A673 (cell line): ENCODE data around the gene CDH15. TPM values are rescaled to one million over a fixed set of nuclear protein-coding genes. Genes with fewer than 3 reads are reported as not detected.

Experiments
- BruUV-seq: library from RNA; stranded (reverse); fragments of 400-500 nt; replicated peaks from 2 replicates; lab custom pipeline; 2021; lab: Mats Ljungman, UMichigan
- CTCF ChIA-PET: fragments of 300-600 bp; sonication (Branson Sonifier 250); formaldehyde crosslinking; loops from one replicate; lab custom pipeline; 2022; ENCODE audit warnings: antibody characterized with exemption; lab: Charles Lee
- POLR2A ChIA-PET: fragments of 300-600 bp; sonication (Branson Sonifier 250); formaldehyde crosslinking; loops from one replicate; lab custom pipeline; 2022; ENCODE audit warnings: antibody characterized with exemption; ENCODE audit not compliant: low non-redundant PET; lab: Charles Lee
- DNase-seq: peaks from one replicate; pipeline ENCODE4 v3.0.0-alpha.2; 2015; ENCODE audit warnings: low spot score
- H3K27ac ChIP-seq: fragments of 200-600 bp; sonication (generic); 2 replicates; pipeline ENCODE4 v1.5.1; 2016; ENCODE audit warnings: mixed run types, low read depth, mild to moderate bottlenecking, mixed read lengths, antibody characterized with exemption, low read length; ENCODE audit not compliant: poor library complexity, severe bottlenecking
- H3K27me3 ChIP-seq: fragments of 200-600 bp; sonication (generic); replicated peaks from 2 replicates; pipeline ENCODE4 v1.6.1; 2017; ENCODE audit warnings: mixed run types, low read depth, mild to moderate bottlenecking, mixed read lengths, antibody characterized with exemption, low read length; ENCODE audit not compliant: insufficient read depth, poor library complexity
- H3K36me3 ChIP-seq: fragments of 200-600 bp; sonication (generic); 2 replicates; pipeline ENCODE4 v1.6.1; 2016; ENCODE audit warnings: mixed run types, mild to moderate bottlenecking, mixed read lengths, antibody characterized with exemption, low read length; ENCODE audit not compliant: insufficient read depth, poor library complexity, severe bottlenecking
- H3K4me1 ChIP-seq: fragments of 200-600 bp; sonication (generic); 2 replicates; pipeline ENCODE4 v1.6.1; 2017; ENCODE audit warnings: mixed run types, mild to moderate bottlenecking, mixed read lengths, antibody characterized with exemption, low read length; ENCODE audit not compliant: insufficient read depth, poor library complexity, severe bottlenecking
- H3K4me3 ChIP-seq: fragments of 200-600 bp; sonication (generic); 2 replicates; pipeline ENCODE4 v1.5.1; 2016; ENCODE audit warnings: low read depth, mixed run types, mild to moderate bottlenecking, mixed read lengths, low read length; ENCODE audit not compliant: poor library complexity, severe bottlenecking
- H3K9me3 ChIP-seq: fragments of 200-600 bp; sonication (generic); 2 replicates; pipeline ENCODE4 v1.6.1; 2016; ENCODE audit warnings: mixed run types, low read depth, mild to moderate bottlenecking, mixed read lengths, antibody characterized with exemption, low read length; ENCODE audit not compliant: poor library complexity, severe bottlenecking
- EZH2 ChIP-seq: fragments of 200-600 bp; sonication (generic); IDR thresholded peaks from 2 replicates; pipeline ENCODE4 v1.6.1; 2017; ENCODE audit warnings: borderline replicate concordance, low read depth, mild to moderate bottlenecking, mixed read lengths, antibody characterized with exemption, low read length; ENCODE audit not compliant: poor library complexity, severe bottlenecking
- intact Hi-C: fragments of 100-400 bp; cut with micrococcal nuclease; formaldehyde crosslinking; loops from one replicate; pipeline ENCODE4 v1.10.0; 2022; ENCODE audit not compliant: unreplicated experiment
- total RNA-seq: library from RNA; stranded (reverse); gene quantifications from 2 replicates; pipeline ENCODE4 v1.2.3, GENCODE V29; 2021
- TF ChIP-seq, protein P1 (sequence below): fragments of 300-800, 200-600 bp; sonication (generic); conservative IDR thresholded peaks from 2 replicates; pipeline ENCODE4 v1.5.1; 2017; ENCODE audit warnings: low read depth, mild to moderate bottlenecking, antibody characterized with exemption, low read length, moderate library complexity, mixed read lengths

Gene CDH15
- total RNA-seq, 1 experiment from 2014 or later = 0.13 TPM

DNA sequence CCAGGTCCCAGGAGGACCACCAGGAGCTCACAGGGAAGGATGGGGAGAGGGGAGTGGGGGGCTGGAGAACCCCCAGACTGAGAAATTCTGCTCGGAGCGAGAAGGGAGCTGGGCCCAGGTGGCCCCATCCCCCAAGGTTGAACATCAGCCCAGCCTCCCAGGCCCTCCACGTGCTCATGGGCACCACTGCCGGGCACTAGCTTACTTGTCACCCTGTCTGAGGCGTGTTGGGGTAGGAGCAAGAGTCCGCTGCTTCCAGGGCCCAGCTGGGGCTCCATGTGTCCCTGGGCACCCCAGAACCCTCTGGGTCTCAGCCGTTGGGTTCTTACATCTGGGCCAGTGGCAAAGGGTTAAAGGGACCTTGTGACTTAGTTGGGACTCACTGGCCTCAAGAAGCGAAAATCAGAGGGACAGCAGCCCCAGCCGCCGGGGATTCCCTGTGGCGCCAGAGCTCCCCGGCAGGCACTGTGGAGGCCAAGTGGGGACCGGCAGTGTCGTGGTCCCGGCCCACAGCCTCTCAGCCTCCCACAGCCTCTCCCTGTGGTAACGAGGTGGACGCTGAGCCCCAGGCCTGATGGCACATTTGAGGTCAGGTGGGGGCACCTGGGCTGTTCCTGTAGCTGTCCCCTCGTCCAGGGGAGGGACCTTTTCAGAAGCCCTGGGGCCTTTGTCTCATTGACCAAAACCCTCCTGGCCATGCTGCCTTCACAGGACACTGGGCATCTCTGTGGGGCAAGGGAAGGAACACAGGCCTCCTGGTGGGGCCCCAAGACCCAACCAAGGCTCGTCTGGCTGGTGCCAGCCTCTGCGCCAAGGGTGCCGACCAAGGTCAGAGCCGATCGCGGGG, 33.7 kb upstream of the CDH15 start:
- no TSS peak for BruUV-seq
- H3K9me3 ChIP-seq = no peaks in the 10 kb centered on the region
- CTCF ChIA-PET = no interaction called here
- intact Hi-C loops = no loop called here
- H3K4me1 ChIP-seq = peaks cover 12% of the 10 kb centered on the region
- TF ChIP-seq EZH2 = no peak
- TF ChIP-seq, protein P1, sequence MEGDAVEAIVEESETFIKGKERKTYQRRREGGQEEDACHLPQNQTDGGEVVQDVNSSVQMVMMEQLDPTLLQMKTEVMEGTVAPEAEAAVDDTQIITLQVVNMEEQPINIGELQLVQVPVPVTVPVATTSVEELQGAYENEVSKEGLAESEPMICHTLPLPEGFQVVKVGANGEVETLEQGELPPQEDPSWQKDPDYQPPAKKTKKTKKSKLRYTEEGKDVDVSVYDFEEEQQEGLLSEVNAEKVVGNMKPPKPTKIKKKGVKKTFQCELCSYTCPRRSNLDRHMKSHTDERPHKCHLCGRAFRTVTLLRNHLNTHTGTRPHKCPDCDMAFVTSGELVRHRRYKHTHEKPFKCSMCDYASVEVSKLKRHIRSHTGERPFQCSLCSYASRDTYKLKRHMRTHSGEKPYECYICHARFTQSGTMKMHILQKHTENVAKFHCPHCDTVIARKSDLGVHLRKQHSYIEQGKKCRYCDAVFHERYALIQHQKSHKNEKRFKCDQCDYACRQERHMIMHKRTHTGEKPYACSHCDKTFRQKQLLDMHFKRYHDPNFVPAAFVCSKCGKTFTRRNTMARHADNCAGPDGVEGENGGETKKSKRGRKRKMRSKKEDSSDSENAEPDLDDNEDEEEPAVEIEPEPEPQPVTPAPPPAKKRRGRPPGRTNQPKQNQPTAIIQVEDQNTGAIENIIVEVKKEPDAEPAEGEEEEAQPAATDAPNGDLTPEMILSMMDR = no peak
- POLR2A ChIA-PET = no interaction called here
- DNase-seq = no peak
- no peak overlapping the region for H3K4me3 ChIP-seq
- H3K27me3 ChIP-seq = no peaks in the 10 kb centered on the region
- no peak overlapping the region for H3K27ac ChIP-seq
- peaks cover 8% of the 10 kb centered on the region for H3K36me3 ChIP-seq

DNA sequence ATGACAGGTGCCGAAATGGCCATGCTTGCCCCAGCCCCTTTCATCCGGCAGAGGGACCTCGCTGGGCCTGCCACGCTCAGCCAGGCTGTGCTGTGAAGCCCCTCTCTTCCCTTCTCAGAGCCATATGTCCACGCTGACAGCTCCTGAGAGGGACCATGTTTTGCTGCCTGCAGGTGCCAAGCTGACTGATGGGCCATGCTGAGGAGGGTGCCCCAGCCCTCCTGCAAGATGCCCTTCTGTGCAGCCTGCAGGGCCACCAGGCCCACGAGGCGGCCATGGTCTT, 33.1 kb upstream of the CDH15 start:
- H3K9me3 ChIP-seq = no peaks in the 10 kb centered on the region
- no peak overlapping the region for H3K4me3 ChIP-seq
- intact Hi-C loops = no loop called here
- H3K4me1 ChIP-seq = peaks cover 12% of the 10 kb centered on the region
- TF ChIP-seq, protein P1 = no peak
- no peak for TF ChIP-seq EZH2
- no peak for DNase-seq
- BruUV-seq = no TSS peak
- no peak overlapping the region for H3K27ac ChIP-seq
- CTCF ChIA-PET = no interaction called here
- H3K27me3 ChIP-seq = no peaks in the 10 kb centered on the region
- POLR2A ChIA-PET = no interaction called here
- H3K36me3 ChIP-seq = peaks cover 7% of the 10 kb centered on the region

DNA sequence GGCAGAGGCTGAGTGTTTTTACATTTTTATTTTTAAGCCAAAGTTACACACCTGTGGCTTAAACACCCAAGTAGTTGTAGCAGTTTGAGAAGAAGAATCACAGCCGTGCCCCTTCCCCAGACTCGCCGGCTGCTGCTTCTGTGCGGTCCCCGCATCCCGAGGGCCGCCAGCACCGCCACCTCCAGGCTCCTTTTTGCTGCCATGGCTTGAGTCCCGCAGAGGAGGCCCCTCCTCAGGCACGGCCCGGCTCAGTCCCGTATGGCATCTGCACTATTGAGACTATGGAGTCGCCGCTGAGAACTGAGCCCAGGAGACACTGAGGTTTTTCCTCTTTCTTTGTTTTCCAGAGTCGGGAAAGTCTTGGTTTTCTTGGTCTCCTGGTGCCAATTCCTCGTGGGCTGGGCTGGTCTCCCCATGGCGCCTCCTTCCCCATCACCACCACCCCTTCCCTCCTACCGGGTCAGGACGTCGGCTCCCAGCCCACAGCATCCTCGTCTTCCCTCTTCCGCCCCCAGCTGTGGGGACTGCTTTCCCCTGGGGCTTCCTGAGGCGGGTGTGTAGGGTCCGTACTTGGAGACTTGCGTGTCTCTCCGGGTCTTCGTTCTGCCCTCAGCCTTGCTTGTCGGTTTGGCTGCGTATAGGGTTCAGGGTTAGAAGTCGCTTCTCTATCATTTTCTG, 32.6 kb upstream of the CDH15 start:
- Histone ChIP-seq H3K27me3 (no peaks in the 10 kb centered on the region), H3K36me3 (peaks cover 2% of the 10 kb centered on the region), H3K27ac (no peak overlapping the region), H3K4me1 (peaks cover 12% of the 10 kb centered on the region), H3K9me3 (no peaks in the 10 kb centered on the region), H3K4me3 (no peak overlapping the region)
- no TSS peak for BruUV-seq
- DNase-seq = no peak
- CTCF ChIA-PET = no interaction called here
- POLR2A ChIA-PET = no interaction called here
- intact Hi-C loops = no loop called here
- TF ChIP-seq, protein P1 = no peak
- TF ChIP-seq EZH2 = no peak
